Spinal cord (tissue), 10 donors: ENCODE measurements around the gene SLC25A13. TPM values are rescaled to one million over a fixed set of nuclear protein-coding genes. Genes with fewer than 3 reads are reported as not detected.

ENCODE experiments used
- DNase-seq, 6 donors: peaks; one replicate each; pipeline versions ENCODE4 v3.0.0 to v3.0.0-alpha.2; 2013 to 2015; ENCODE audit warnings: low spot score in 6 of 6, low read depth in 4 of 6
- H3K27ac ChIP-seq: one replicate; pipeline ENCODE4 v1.5.1; 2013; ENCODE audit warnings: low read depth, low read length, control low read depth
- H3K27me3 ChIP-seq: one replicate; pipeline ENCODE4 v1.6.1; 2013; ENCODE audit warnings: low read length; ENCODE audit not compliant: control insufficient read depth, insufficient read depth
- H3K36me3 ChIP-seq: one replicate; pipeline ENCODE4 v1.6.1; 2013; ENCODE audit warnings: low read length; ENCODE audit not compliant: control insufficient read depth, insufficient read depth
- H3K4me1 ChIP-seq: one replicate; pipeline ENCODE4 v1.6.1; 2013; ENCODE audit warnings: low read length; ENCODE audit not compliant: control insufficient read depth, insufficient read depth
- H3K4me3 ChIP-seq: one replicate; pipeline ENCODE4 v1.5.1; 2013; ENCODE audit warnings: low read depth, low read length, control low read depth
- H3K9me3 ChIP-seq: one replicate; pipeline ENCODE4 v1.6.1; 2013; ENCODE audit warnings: low read length; ENCODE audit not compliant: control insufficient read depth, insufficient read depth
- WGBS: methylation state at CpG from one replicate; pipeline ENCODE4 v1.1.5; 2013; ENCODE audit warnings: missing lambda C conversion rate; ENCODE audit not compliant: insufficient coverage; 5-methylcytosine and 5-hydroxymethylcytosine counted together
- polyA plus RNA-seq, 2 donors: library from polyadenylated mRNA; unstranded; fragments of 120-200 nt; gene quantifications; one replicate each; pipeline ENCODE4 v1.2.1, GENCODE V29; 2013; ENCODE audit not compliant: insufficient read length in 2 of 2
- total RNA-seq, 2 donors: library from RNA; depleted of rRNA in 1 of 2; stranded (reverse); fragments of 120-200 nt in 1 of 2; fragments of >200 nt in 1 of 2; gene quantifications; one replicate each; pipeline versions ENCODE4 v1.2.3 to v1.2.4, GENCODE V29; 2013 to 2014
- donor health status: healthy.

Gene SLC25A13
- total and polyA plus RNA-seq, 4 donors, result 24.9 to 34.7 (median 31.4) TPM

DNA sequence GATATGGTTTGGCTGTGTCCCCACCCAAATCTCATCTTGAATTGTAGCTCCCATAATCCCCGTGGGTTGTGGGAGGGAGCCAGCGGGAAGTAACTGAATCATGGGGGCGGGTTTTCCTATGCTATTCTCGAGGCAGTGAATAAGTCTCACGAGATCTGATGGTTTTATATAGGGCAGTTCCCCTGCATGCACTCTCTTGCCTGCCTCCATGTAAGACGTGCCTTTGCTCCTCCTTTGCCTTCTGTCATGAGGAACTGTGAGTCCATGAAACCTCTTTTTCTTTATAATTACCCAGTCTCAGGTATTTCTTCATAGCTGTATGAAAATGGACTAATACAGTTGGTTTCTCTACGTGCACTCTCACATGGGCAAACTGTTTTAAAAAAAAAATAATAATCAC lies 207.7 kb downstream of the SLC25A13 start:
- no CpG with 5 or more reads among the region's 7 CpGs for WGBS
- Histone ChIP-seq H3K27me3 (no peaks in the 10 kb centered on the region), H3K9me3 (no peaks in the 10 kb centered on the region), H3K4me1 (no peaks in the 10 kb centered on the region), H3K4me3 (no peak overlapping the region), H3K36me3 (no peaks in the 10 kb centered on the region), H3K27ac (no peak overlapping the region)
- DNase-seq, result no peak

DNA sequence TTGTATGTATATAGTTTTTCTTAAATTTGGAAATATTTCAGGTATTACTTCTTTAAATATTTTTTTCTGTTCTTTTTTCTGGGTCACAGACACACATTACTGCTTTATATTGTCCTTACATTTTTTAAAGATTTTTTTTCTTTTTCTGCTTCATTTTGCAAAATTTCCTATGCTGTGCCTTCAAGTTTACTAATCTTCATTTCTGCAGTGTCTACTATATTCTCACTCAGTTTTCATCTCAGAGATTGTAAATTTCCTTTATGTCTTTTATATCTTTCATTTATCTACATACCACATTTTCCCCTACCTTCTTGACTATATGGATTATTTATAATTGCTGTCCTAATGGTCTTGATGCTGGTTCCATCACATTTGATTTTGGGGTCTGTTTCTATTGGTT lies 210.5 kb downstream of the SLC25A13 start:
- H3K27ac ChIP-seq, result no peak overlapping the region

DNA sequence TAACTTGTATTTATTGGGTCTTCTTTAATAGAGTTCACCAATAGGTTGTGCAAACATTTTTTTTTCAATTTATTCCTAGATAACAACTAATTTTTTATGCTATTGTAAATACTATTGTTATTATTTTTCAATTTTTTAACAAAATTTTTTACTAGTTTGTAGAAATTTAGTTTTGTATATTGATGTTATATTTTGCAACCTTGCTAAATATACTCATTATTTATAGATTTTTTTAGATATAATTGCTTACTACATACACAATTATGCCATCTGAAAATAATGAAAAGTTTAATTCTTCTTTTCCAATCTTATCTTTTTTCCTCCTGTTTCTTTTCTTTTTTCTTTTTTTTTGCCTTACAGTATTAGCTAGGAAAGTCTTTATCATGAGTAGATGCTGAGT lies 216.9 kb downstream of the SLC25A13 start:
- H3K27me3 ChIP-seq, result no peaks in the 10 kb centered on the region
- H3K27ac ChIP-seq, result no peak overlapping the region
- H3K4me1 ChIP-seq, result no peaks in the 10 kb centered on the region
- H3K36me3 ChIP-seq, result no peaks in the 10 kb centered on the region
- no peak overlapping the region for H3K4me3 ChIP-seq
- DNase-seq, result no peak
- no peaks in the 10 kb centered on the region for H3K9me3 ChIP-seq

More for the DNA sequence above, 210.5 kb downstream of the SLC25A13 start:
- H3K4me3 ChIP-seq, result no peak overlapping the region
- H3K4me1 ChIP-seq, result no peaks in the 10 kb centered on the region
- DNase-seq, result no peak
- no peaks in the 10 kb centered on the region for H3K27me3 ChIP-seq
- H3K36me3 ChIP-seq, result no peaks in the 10 kb centered on the region
- no peaks in the 10 kb centered on the region for H3K9me3 ChIP-seq

DNA sequence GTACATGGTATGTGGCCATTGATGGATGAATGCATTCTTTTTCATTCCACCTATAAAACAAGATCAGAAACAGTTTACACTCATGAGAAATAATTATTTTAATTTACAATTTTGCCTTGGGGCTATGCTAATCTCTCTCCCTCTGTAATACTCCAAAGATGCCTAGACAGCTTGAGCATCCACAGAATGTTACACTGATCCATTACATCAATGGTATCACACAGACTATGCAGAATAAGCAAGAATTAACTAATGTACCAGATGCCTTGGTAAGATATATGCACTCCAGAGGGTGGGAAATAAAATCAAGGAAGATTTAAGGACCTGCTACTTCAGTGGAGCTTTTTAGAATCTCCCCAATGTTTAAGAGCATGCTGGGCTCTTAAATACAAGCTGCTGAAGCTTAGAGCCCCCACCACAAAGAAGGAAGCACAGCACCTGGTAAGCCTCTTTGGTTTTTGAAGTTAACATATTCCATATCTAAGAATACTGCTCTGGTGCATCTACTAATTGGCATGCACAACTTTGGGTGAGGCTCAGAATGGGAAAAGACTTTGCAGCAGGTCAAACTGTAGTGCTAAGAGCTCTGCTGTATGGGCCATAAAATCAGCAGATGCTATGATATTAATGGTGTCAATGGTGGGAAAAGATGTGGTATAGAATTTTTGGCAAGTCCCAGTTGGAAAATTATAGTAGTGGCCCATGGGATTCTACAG lies 219.6 kb downstream of the SLC25A13 start:
- Histone ChIP-seq H3K36me3 (no peaks in the 10 kb centered on the region), H3K4me3 (no peak overlapping the region), H3K27me3 (no peaks in the 10 kb centered on the region), H3K27ac (no peak overlapping the region), H3K4me1 (no peaks in the 10 kb centered on the region), H3K9me3 (no peaks in the 10 kb centered on the region)
- peak in 1 of 6 donors; percentile 12 for DNase-seq

DNA sequence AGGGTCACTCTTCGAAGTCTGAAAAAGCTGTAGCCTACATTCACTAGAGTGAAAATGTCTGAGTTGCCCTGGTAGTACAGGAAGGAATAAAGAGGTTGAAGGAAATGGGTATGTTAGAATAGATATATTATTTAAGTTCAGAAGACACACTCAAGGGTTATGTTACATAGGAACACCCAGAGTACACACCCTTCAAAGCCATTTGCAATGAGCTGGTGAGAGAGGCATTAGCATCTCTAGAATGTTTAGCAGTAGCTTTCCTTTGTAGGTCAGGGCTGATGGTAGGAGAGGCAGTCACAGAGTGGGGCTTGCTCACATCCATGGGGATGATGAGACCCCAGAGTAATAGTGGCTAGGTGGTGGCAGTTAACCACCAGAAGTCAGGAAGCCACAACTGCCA lies 221.2 kb downstream of the SLC25A13 start:
- WGBS, result no CpG with 5 or more reads among the region's 1 CpG
- H3K27me3 ChIP-seq, result no peaks in the 10 kb centered on the region
- H3K27ac ChIP-seq, result no peak overlapping the region
- no peaks in the 10 kb centered on the region for H3K4me1 ChIP-seq
- no peak overlapping the region for H3K4me3 ChIP-seq
- DNase-seq, result no peak
- H3K9me3 ChIP-seq, result no peaks in the 10 kb centered on the region
- H3K36me3 ChIP-seq, result no peaks in the 10 kb centered on the region

DNA sequence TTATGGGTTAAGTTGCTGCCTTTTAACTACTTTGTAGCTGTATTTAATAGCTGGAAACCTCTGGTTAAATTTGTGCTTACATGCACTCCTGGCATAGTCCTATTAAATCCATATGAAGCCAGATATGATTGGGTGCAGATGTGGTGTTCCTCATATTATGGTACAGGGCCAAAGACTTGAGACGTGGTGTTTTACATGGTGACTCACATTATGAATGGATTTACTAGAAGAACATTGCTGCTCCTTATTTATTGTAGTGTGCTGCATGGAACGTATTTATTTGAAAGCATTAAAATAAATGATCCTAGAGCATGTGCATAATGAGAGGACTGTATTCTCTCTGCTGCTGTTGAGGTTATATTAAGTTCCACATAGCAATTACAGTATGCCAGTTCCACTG lies 224.1 kb downstream of the SLC25A13 start:
- whole genome bisulfite sequencing, result 25% methylated on average over 1 of the region's 2 CpGs
- no peaks in the 10 kb centered on the region for H3K27me3 ChIP-seq
- H3K4me1 ChIP-seq, result no peaks in the 10 kb centered on the region
- peak in 1 of 6 donors; percentile 77 for DNase-seq
- no peak overlapping the region for H3K27ac ChIP-seq
- H3K9me3 ChIP-seq, result no peaks in the 10 kb centered on the region
- no peaks in the 10 kb centered on the region for H3K36me3 ChIP-seq
- H3K4me3 ChIP-seq, result no peak overlapping the region

DNA sequence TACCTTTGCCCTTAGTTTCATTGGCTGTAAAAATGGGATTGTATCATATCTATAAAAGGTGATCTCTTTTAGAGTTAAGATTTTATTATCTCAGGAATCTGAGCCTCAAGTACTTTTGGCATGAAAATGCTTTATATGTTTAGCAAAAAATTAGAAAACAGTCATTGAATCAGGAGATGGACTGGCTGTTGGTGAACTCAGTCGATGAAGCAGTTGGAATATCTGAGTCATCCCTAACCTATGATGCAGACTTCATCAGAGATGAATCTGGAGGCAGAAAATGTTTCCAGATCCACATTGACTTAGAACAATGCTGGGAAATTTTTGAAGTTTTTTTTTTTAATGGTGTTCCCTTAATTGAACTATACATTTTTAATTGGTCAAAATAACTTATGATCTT lies 228.5 kb downstream of the SLC25A13 start:
- 100% methylated on average over 1 of the region's 1 CpG for WGBS
- Histone ChIP-seq H3K27me3 (no peaks in the 10 kb centered on the region), H3K27ac (no peak overlapping the region), H3K4me3 (no peak overlapping the region), H3K4me1 (no peaks in the 10 kb centered on the region), H3K36me3 (no peaks in the 10 kb centered on the region), H3K9me3 (no peaks in the 10 kb centered on the region)
- DNase-seq, result no peak

DNA sequence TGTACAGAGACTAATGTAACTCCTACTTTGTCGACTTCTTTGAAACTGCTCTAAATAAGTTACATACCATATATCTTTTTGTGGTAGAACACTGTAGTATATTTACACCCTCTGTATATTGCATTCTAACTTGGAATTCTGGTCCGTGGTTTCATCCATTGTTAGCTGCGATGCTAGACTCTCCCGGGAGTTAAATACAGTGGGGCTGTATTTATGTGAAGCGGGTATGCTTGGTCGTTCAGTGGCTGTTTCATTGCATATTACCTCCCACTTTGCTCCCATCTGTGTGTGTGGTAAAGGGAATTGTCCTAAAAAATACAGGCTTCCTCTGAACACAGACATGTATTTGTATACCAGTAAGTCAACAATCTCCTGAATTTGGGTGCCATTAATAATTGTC lies 231.1 kb downstream of the SLC25A13 start:
- no CpG with 5 or more reads among the region's 6 CpGs for whole genome bisulfite sequencing
- DNase-seq, result no peak

DNA sequence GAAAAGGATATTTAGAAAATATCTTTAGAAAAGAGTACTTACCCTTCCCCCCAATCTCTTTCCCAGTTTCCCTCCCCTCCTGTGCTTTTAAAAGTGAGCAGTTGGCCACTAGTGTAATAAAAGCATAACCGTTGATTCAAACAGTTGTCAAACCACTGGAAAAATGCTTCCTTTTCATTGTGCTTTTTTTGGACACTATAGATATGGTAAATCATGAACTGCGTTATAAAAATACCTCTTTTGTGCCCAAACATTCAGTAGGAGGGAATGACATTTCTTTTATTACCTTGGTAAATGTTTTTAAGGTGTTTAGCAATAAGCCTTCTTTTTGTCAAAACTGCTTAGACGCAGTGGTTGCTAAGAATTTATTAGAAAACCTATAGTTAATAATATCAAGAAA lies 232.4 kb downstream of the SLC25A13 start:
- no CpG with 5 or more reads among the region's 3 CpGs for WGBS
- no peaks in the 10 kb centered on the region for H3K27me3 ChIP-seq
- no peaks in the 10 kb centered on the region for H3K36me3 ChIP-seq
- no peaks in the 10 kb centered on the region for H3K9me3 ChIP-seq
- no peak for DNase-seq
- H3K4me1 ChIP-seq, result no peaks in the 10 kb centered on the region
- H3K27ac ChIP-seq, result no peak overlapping the region
- no peak overlapping the region for H3K4me3 ChIP-seq

More for the DNA sequence above, 231.1 kb downstream of the SLC25A13 start:
- H3K27ac ChIP-seq, result no peak overlapping the region
- H3K4me3 ChIP-seq, result no peak overlapping the region
- no peaks in the 10 kb centered on the region for H3K36me3 ChIP-seq
- no peaks in the 10 kb centered on the region for H3K27me3 ChIP-seq
- no peaks in the 10 kb centered on the region for H3K9me3 ChIP-seq
- no peaks in the 10 kb centered on the region for H3K4me1 ChIP-seq

DNA sequence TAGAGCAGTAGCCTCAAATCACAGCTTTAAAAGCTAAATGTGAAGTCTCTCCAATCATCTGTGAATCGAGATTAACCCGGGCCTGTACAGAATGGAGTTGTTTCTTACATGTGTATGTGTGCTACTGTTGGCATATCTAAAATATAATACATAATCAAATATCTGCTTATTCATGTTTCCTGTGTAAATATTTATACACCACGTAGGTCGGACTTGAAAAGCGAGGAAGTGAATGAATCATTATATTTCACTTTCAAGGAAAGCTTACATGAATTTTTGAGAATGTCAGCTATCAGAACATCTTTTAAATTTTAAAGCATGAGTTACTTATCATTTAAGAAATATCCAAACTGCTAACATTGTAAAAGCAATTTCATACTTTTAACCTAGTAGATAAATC lies 233.3 kb downstream of the SLC25A13 start:
- Histone ChIP-seq H3K9me3 (no peaks in the 10 kb centered on the region), H3K27ac (no peak overlapping the region), H3K36me3 (no peaks in the 10 kb centered on the region), H3K4me1 (no peaks in the 10 kb centered on the region), H3K4me3 (no peak overlapping the region), H3K27me3 (no peaks in the 10 kb centered on the region)
- WGBS, result no CpG with 5 or more reads among the region's 5 CpGs
- no peak for DNase-seq
